HepG2 (cell line): Measurements from ENCODE around the gene HSPA1A. TPM values are rescaled to one million over a fixed set of nuclear protein-coding genes. Genes with fewer than 3 reads are reported as not detected.

Source experiments
- BRCA1 ChIP-seq: sonication (generic); formaldehyde crosslinking; IDR thresholded peaks from 2 replicates; pipeline ENCODE4 v1.4.0; 2020; ENCODE audit warnings: missing genetic modification reagents
- GTF2F1 ChIP-seq: fragments of 150-350 bp; IDR thresholded peaks from 2 replicates; pipeline ENCODE4 v1.6.1; 2014; ENCODE audit warnings: low read length
- HDAC6 ChIP-seq: fragments of 200-600 bp; sonication (generic); IDR thresholded peaks from 2 replicates; pipeline ENCODE4 v1.7.0; 2017; ENCODE audit warnings: mild to moderate bottlenecking, antibody characterized with exemption, low read length, low read depth
- HNRNPH1 ChIP-seq: fragments of 200-400 bp; formaldehyde crosslinking; optimal IDR thresholded peaks from 2 replicates; pipeline ENCODE3; 2017; ENCODE audit warnings: mild to moderate bottlenecking, low read depth, low read length
- KDM4B ChIP-seq: sonication (generic); formaldehyde crosslinking; IDR thresholded peaks from 2 replicates; pipeline ENCODE4 v1.4.0; 2020; ENCODE audit warnings: missing genetic modification reagents
- POLR2A ChIP-seq, 2 experiments: IDR thresholded peaks; 2 replicates each; pipeline ENCODE4 v1.6.1; 2011; ENCODE audit warnings: low read depth in 2 of 2, low read length in 2 of 2, mild to moderate bottlenecking in 1 of 2, moderate library complexity in 1 of 2; ENCODE audit not compliant: insufficient read depth in 1 of 2
- PRMT3 ChIP-seq: sonication (generic); formaldehyde crosslinking; IDR thresholded peaks from 2 replicates; pipeline ENCODE4 v1.8.1; 2022; ENCODE audit warnings: low read depth, mild to moderate bottlenecking, moderate library complexity, missing genetic modification reagents, borderline replicate concordance
- SOX5 ChIP-seq: IDR thresholded peaks from 2 replicates; pipeline ENCODE4 v1.6.1; 2016; ENCODE audit warnings: borderline replicate concordance
- ZNF326 ChIP-seq: sonication (generic); formaldehyde crosslinking; IDR thresholded peaks from 2 replicates; pipeline ENCODE4 v1.4.0; 2020; ENCODE audit warnings: missing genetic modification reagents, borderline replicate concordance
- ZNF33B ChIP-seq: sonication (generic); formaldehyde crosslinking; IDR thresholded peaks from 2 replicates; pipeline ENCODE4 v1.5.1; 2020; ENCODE audit warnings: mild to moderate bottlenecking, missing genetic modification reagents
- ZNF530 ChIP-seq: sonication (generic); formaldehyde crosslinking; IDR thresholded peaks from 2 replicates; pipeline ENCODE4 v1.5.0; 2020; ENCODE audit warnings: low read depth, mild to moderate bottlenecking, missing genetic modification reagents
- ZNF547 ChIP-seq: sonication (generic); formaldehyde crosslinking; IDR thresholded peaks from 2 replicates; pipeline ENCODE4 v1.5.1; 2020; ENCODE audit warnings: mild to moderate bottlenecking, missing genetic modification reagents
- ZNF550 ChIP-seq: sonication (generic); formaldehyde crosslinking; IDR thresholded peaks from 2 replicates; pipeline ENCODE4 v1.4.0; 2020; ENCODE audit warnings: mild to moderate bottlenecking, missing genetic modification reagents, borderline replicate concordance
- ZNF577 ChIP-seq: sonication (generic); formaldehyde crosslinking; IDR thresholded peaks from 2 replicates; pipeline ENCODE4 v1.4.0; 2020; ENCODE audit warnings: mild to moderate bottlenecking, low read depth, missing genetic modification reagents, borderline replicate concordance
- ZNF777 ChIP-seq: sonication (generic); formaldehyde crosslinking; IDR thresholded peaks from 2 replicates; pipeline ENCODE4 v1.4.0; 2020; ENCODE audit warnings: missing genetic modification reagents
- polyA plus RNA-seq, 8 experiments: library from polyadenylated mRNA; depleted of rRNA in 3 of 8; stranded (reverse) in 7 of 8; unstranded in 1 of 8; fragments of >200 nt; fragmentation: Illumina TruSeq in 4 of 8; extraction: Trizol in 4 of 8; gene quantifications; 2 replicates each; pipeline versions ENCODE4 v1.2.1 to v1.2.3, GENCODE V29; 2011 to 2016; ENCODE audit warnings: low read depth in 4 of 8, missing spikeins in 1 of 8, mixed read lengths in 1 of 8; ENCODE audit not compliant: insufficient read depth in 1 of 8
- total RNA-seq, 5 experiments: library from RNA; depleted of rRNA; stranded (reverse); fragments of >200 nt; fragmentation: Illumina TruSeq; extraction: Trizol; gene quantifications; 2 replicates each; pipeline ENCODE4 v1.2.3, GENCODE V29; 2016; ENCODE audit warnings: low read depth in 1 of 5
- TF ChIP-seq, protein P1 (sequence below): sonication (generic); formaldehyde crosslinking; IDR thresholded peaks from 2 replicates; pipeline ENCODE4 v1.4.0; 2020; ENCODE audit warnings: missing genetic modification reagents, borderline replicate concordance
- TF ChIP-seq, protein P2 (sequence below): sonication (generic); formaldehyde crosslinking; IDR thresholded peaks from 2 replicates; pipeline ENCODE4 v1.4.0; 2020; ENCODE audit warnings: missing genetic modification reagents

HSPA1A gene
- total and polyA plus RNA-seq, 2 of the 13 experiments (the other 11 are each of a cell fraction or from before 2014, with no cell fraction given): 44.5 to 85.0 TPM

DNA sequence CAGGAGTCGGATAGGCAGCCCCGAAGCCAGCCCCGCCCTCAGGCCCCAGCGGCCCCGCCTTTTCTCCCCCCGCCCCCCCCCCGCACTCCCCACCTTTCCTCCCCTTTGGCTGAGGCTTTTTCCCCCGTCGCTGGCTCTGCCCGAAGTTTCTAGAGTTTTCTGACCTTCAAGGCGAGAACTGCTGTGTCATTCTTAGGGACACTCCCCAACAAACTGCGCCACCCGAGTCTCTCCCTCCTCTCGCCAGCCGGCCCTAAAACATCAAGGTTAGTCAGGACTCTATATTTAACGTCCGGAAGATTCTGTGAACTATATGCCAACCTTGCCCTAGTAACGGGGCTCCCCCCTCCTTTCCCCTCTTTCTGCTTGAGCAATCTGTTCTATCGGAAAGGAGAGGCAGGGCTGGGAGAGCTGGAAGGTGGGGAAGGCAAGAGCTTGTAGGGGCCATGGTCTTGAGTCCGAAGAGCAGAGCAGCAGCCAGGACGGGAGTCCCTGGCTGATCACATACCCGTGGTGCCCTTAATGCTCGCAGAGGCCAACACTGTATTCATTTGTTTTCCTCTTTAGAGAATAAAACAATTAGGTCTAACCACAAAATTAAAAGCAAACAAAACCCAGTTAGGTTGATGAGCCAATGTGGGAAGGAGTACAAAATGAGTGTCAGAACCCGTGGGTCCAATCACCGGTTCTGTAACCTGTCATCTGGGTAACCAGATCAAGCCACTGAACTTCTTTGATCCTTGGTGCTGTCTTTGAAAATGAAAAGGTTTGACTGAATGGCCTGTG is 6.9 kb downstream of the HSPA1A start (continued):
- TF ChIP-seq, protein P1, sequence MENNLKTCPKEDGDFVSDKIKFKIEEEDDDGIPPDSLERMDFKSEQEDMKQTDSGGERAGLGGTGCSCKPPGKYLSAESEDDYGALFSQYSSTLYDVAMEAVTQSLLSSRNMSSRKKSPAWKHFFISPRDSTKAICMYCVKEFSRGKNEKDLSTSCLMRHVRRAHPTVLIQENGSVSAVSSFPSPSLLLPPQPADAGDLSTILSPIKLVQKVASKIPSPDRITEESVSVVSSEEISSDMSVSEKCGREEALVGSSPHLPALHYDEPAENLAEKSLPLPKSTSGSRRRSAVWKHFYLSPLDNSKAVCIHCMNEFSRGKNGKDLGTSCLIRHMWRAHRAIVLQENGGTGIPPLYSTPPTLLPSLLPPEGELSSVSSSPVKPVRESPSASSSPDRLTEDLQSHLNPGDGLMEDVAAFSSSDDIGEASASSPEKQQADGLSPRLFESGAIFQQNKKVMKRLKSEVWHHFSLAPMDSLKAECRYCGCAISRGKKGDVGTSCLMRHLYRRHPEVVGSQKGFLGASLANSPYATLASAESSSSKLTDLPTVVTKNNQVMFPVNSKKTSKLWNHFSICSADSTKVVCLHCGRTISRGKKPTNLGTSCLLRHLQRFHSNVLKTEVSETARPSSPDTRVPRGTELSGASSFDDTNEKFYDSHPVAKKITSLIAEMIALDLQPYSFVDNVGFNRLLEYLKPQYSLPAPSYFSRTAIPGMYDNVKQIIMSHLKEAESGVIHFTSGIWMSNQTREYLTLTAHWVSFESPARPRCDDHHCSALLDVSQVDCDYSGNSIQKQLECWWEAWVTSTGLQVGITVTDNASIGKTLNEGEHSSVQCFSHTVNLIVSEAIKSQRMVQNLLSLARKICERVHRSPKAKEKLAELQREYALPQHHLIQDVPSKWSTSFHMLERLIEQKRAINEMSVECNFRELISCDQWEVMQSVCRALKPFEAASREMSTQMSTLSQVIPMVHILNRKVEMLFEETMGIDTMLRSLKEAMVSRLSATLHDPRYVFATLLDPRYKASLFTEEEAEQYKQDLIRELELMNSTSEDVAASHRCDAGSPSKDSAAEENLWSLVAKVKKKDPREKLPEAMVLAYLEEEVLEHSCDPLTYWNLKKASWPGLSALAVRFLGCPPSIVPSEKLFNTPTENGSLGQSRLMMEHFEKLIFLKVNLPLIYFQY (CRISPR knock-in tag): no peak; the same call in 1 of the 2 replicates
- TF ChIP-seq BRCA1 (CRISPR knock-in tag) (no peak), HDAC6 (no peak), GTF2F1 (0 out of 2 replicates have a peak, but pooled peaks have one; percentile 40), HNRNPH1 (no peak), ZNF777 (CRISPR knock-in tag) (no peak), PRMT3 (CRISPR knock-in tag) (no peak), SOX5 (CRISPR knock-in tag) (peak; percentile 20; the same call in 1 of the 2 replicates), ZNF33B (CRISPR knock-in tag) (0 out of 2 replicates have a peak, but pooled peaks have one; percentile 49), POLR2A (IDR thresholded peaks at IDR 0.05; ENCODE audit: insufficient read depth in 1 of 2, low read depth in 2 of 2, low read length in 2 of 2) (peak in 1 of 2 experiments; percentile 33; a peak in 2 of 4 replicates), ZNF577 (CRISPR knock-in tag) (0 out of 2 replicates have a peak, but pooled peaks have one; percentile 67), ZNF530 (CRISPR knock-in tag) (no peak), ZNF550 (CRISPR knock-in tag) (no peak), ZNF326 (CRISPR knock-in tag) (no peak), ZNF547 (no peak), KDM4B (CRISPR knock-in tag) (0 out of 2 replicates have a peak, but pooled peaks have one; percentile 15)
- TF ChIP-seq, protein P2, sequence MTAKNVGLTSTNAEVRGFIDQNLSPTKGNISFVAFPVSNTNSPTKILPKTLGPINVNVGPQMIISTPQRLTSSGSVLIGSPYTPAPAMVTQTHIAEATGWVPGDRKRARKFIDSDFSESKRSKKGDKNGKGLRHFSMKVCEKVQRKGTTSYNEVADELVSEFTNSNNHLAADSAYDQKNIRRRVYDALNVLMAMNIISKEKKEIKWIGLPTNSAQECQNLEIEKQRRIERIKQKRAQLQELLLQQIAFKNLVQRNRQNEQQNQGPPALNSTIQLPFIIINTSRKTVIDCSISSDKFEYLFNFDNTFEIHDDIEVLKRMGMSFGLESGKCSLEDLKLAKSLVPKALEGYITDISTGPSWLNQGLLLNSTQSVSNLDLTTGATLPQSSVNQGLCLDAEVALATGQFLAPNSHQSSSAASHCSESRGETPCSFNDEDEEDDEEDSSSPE (CRISPR knock-in tag): no peak
